GM21526 (cell line): ENCODE data around the gene UAP1L1.
A peak's percentile ranks its signal among the peaks of the same experiment; 100 is the strongest.

Source experiments
- ATAC-seq: cut with Tn5 transposase; IDR thresholded peaks from one replicate; pipeline ENCODE4 v1.9.1; 2021; ENCODE audit warnings: moderate library complexity; ENCODE audit not compliant: unreplicated experiment, low FRiP score

UAP1L1 gene

DNA sequence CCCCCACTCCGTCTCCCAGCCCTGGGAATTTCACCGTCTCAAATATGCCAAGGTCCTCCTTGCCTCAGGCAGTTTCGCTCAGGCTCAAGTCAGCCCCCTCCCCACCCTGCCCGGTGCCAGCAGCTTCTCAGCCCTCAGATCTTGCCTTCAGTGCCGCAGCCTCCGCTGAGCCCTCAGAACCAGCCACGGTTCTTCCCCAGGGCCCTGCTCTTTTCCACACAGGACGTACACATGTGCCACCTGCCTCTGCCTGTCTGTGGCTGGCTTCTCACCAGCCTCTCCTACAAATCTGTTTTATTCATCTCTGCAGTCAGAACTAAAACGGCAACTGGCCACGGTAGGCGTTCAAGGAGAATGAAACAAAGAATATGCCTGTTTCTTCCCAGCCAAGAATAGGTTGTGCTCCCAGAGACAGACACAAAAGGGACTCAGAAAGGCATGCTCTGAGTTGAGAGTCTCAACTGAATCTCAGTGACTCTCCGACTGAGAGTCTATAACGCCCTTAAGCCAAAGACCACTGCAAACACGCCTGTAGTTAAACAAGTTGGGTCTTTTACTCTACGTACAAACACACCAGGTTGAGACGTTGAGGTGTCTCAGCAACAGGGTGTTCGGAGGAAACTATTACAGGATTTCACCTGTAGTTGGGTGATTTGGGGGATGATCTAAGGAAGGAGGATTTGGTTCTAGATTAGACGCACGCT is 51.0 kb downstream of the UAP1L1 start:
- ATAC-seq = no peak

DNA sequence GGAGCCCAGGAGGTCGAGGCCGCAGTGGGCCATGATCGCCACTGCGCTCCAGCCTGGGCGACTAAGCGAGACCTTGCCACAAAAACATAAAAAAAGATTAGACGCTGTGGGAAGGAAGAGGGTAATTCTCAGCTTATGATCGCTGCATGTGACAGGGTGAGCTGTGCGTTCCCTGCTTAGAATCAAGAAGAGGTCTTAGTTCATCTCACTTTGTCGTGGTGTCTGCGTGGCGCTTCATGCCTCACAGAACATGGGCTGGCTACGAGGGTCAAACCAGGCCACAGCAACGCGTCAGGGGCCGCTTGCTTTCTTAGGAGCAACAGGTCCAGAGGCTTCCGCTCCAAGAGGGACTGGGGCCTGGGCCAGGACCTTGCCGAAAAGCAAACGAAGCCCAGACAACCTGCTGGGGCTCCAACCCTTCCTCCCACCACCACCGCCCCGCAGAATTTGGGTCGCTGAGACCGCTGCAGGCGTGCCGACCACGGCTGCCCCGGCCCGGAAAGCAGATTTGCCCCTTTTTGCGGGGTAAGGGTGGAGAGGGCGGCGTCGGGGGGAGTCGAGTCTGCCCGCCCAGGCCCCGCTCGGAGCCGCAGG is 51.6 kb downstream of the UAP1L1 start:
- peak; percentile 15 for ATAC-seq

DNA sequence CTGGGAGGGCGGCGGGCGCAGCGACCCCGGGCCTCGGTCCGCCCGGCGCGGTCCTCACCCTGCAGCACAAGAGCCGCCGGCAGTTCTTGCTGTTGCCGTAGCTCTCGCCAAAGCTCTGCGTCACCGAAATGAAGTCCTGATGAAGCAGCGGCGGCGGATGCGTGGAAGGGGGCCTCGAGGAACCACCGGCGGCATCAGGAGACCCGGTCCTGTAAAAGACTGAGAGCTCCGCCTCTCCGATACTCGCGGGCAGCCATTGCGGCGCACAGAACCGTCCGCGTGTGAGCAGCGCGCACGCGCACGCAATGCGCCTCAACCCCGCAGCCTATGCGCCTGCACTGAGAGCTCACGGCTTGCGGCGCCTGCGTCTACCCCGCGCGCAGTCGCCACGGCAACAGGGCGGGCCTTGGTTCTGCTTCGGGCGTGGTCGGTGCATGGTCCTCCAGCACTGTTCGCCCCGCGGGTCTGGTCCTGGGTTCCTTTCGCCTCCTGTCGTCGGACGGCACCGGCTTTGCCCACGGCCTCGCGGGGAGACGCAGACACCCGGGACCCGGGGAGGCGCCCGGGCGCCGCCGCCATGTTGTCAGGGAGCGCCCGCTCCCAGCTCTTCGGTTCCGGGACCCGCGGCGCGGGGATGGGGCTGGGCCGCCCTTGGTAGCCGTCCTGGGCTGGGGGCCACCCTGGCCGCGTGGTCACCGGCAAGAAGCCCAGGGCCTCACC is 52.3 kb downstream of the UAP1L1 start:
- ATAC-seq = peak; percentile 55

DNA sequence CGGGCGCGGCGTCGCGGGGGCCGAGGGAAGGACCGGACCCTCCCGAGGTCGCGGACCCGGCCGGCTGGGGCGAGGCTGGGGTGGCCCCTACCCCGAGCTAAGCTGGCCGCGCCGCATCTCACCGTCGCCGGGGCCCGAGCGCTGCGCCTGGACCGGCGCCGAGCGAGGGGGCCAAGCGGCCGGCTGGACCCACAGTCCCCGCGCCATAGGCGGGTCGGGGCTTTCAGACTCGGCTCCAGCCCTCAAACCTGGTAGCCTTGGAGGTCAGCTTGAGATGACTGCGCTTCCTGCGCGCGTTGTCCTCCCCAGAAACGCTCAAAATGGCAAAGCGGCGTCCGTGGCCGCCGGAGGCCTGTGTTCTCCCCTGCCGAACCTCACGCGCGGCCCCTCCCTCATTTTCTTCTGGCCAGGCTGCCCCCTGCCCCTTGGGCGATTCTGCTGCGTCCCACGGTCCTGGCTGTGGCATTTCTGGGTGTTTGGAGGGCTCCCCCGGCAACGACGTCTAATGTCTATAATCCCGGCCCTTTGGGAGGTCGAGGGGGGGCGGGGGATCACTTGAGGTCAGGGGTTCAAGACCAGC is 52.9 kb downstream of the UAP1L1 start:
- no peak for ATAC-seq
